A549 (cell line): ENCODE data around the gene NPB.

Experiments
- BHLHE40 ChIP-seq: IDR thresholded peaks from 2 replicates; pipeline ENCODE4 v1.6.1; 2012; ENCODE audit warnings: low read depth, low read length, inconsistent platforms
- EP300 ChIP-seq, 2 experiments: fragments of >200 bp; sonication (Bioruptor Twin); formaldehyde crosslinking; IDR thresholded peaks; 2 replicates in 1 of 2; 3 replicates in 1 of 2; pipeline ENCODE4 v1.6.1; 2016 to 2017
- HOXA7 ChIP-seq: fragments of 250-450 bp; sonication (Bioruptor Pico); IDR thresholded peaks from 2 replicates; pipeline ENCODE4 v1.5.0; 2020; ENCODE audit warnings: mild to moderate bottlenecking, moderate library complexity
- JUN ChIP-seq, 2 experiments: fragments of >200 bp; sonication (Bioruptor Twin); formaldehyde crosslinking; IDR thresholded peaks; 2 replicates in 1 of 2; 3 replicates in 1 of 2; pipeline ENCODE4 v1.6.1; 2016 to 2017
- JUNB ChIP-seq: fragments of >200 bp; sonication (Bioruptor Twin); formaldehyde crosslinking; IDR thresholded peaks from 2 replicates; pipeline ENCODE4 v1.6.1; 2016
- NPAS2 ChIP-seq: fragments of 250-450 bp; sonication (Bioruptor Pico); IDR thresholded peaks from 2 replicates; pipeline ENCODE4 v1.8.0; 2022; ENCODE audit warnings: mild to moderate bottlenecking, moderate library complexity, borderline replicate concordance
- POLR2A ChIP-seq: IDR thresholded peaks from 2 replicates; pipeline ENCODE4 v1.6.1; 2012; ENCODE audit warnings: mild to moderate bottlenecking, low read length
- POLR2AphosphoS2 ChIP-seq: conservative IDR thresholded peaks from 2 replicates; pipeline ENCODE4 v1.6.1; 2012; ENCODE audit warnings: low read length, improper control_type of control experiment, inconsistent platforms
- TF ChIP-seq, protein P1 (sequence below): fragments of 200-600 bp; sonication (generic); IDR thresholded peaks from 2 replicates; pipeline ENCODE4 v1.6.1; 2016; ENCODE audit warnings: antibody characterized with exemption, mild to moderate bottlenecking, moderate library complexity
- TF ChIP-seq, protein P2 (sequence below): fragments of >200 bp; sonication (Bioruptor Twin); formaldehyde crosslinking; IDR thresholded peaks from 3 replicates; pipeline ENCODE4 v1.5.1; 2016
- TF ChIP-seq, protein P3 (sequence below): IDR thresholded peaks from 2 replicates; pipeline ENCODE4 v1.6.1; 2012

DNA sequence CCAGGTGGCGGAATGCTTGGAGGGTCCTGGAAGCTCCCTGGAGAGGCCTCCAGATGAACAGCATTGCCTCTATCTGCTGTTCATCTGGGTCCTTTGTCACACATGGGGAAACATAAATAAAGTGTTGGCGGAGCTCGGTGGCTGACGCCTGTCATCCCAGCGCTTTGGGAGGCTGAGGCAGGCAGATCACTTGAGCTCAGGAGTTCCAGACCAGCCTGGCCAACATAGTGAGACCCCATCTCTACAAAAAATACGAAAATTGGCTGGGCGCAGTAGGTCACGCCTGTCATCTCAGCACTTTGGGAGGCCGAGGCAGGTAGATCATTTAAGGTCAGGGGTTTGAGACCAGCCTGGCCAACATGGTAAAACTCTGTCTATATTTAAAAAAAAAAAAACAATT, 42.8 kb downstream of the NPB start:
- TF ChIP-seq POLR2A: no peak
- TF ChIP-seq, protein P1, sequence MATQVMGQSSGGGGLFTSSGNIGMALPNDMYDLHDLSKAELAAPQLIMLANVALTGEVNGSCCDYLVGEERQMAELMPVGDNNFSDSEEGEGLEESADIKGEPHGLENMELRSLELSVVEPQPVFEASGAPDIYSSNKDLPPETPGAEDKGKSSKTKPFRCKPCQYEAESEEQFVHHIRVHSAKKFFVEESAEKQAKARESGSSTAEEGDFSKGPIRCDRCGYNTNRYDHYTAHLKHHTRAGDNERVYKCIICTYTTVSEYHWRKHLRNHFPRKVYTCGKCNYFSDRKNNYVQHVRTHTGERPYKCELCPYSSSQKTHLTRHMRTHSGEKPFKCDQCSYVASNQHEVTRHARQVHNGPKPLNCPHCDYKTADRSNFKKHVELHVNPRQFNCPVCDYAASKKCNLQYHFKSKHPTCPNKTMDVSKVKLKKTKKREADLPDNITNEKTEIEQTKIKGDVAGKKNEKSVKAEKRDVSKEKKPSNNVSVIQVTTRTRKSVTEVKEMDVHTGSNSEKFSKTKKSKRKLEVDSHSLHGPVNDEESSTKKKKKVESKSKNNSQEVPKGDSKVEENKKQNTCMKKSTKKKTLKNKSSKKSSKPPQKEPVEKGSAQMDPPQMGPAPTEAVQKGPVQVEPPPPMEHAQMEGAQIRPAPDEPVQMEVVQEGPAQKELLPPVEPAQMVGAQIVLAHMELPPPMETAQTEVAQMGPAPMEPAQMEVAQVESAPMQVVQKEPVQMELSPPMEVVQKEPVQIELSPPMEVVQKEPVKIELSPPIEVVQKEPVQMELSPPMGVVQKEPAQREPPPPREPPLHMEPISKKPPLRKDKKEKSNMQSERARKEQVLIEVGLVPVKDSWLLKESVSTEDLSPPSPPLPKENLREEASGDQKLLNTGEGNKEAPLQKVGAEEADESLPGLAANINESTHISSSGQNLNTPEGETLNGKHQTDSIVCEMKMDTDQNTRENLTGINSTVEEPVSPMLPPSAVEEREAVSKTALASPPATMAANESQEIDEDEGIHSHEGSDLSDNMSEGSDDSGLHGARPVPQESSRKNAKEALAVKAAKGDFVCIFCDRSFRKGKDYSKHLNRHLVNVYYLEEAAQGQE: no peak
- TF ChIP-seq, protein P2, sequence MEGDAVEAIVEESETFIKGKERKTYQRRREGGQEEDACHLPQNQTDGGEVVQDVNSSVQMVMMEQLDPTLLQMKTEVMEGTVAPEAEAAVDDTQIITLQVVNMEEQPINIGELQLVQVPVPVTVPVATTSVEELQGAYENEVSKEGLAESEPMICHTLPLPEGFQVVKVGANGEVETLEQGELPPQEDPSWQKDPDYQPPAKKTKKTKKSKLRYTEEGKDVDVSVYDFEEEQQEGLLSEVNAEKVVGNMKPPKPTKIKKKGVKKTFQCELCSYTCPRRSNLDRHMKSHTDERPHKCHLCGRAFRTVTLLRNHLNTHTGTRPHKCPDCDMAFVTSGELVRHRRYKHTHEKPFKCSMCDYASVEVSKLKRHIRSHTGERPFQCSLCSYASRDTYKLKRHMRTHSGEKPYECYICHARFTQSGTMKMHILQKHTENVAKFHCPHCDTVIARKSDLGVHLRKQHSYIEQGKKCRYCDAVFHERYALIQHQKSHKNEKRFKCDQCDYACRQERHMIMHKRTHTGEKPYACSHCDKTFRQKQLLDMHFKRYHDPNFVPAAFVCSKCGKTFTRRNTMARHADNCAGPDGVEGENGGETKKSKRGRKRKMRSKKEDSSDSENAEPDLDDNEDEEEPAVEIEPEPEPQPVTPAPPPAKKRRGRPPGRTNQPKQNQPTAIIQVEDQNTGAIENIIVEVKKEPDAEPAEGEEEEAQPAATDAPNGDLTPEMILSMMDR: no peak
- TF ChIP-seq, protein P3, sequence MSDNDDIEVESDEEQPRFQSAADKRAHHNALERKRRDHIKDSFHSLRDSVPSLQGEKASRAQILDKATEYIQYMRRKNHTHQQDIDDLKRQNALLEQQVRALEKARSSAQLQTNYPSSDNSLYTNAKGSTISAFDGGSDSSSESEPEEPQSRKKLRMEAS: no peak
- TF ChIP-seq JUNB: no peak
- TF ChIP-seq HOXA7: no peak
- TF ChIP-seq NPAS2 (CRISPR knock-in tag): no peak
- TF ChIP-seq POLR2AphosphoS2: no peak
- no peak for TF ChIP-seq BHLHE40
- TF ChIP-seq EP300 (IDR thresholded peaks at IDR 0.05): no peak
- TF ChIP-seq JUN (IDR thresholded peaks at IDR 0.05): no peak
